Raji (cell line): ENCODE results near the gene FRY.

Experiments used
- POLR2A ChIP-seq: IDR thresholded peaks from 2 replicates; pipeline ENCODE4 v1.6.1; 2011; ENCODE audit warnings: low read depth, low read length, control low read depth; ENCODE audit not compliant: insufficient read depth

FRY gene

GRCh38 chr13:32033744-32034143 lies 2.2 kb downstream of the FRY start:
- TF ChIP-seq POLR2A: no peak

- TF ChIP-seq POLR2A: no peak
These were observed 4.1 kb downstream of the FRY start for GRCh38 chr13:32035716-32036115.

DNA sequence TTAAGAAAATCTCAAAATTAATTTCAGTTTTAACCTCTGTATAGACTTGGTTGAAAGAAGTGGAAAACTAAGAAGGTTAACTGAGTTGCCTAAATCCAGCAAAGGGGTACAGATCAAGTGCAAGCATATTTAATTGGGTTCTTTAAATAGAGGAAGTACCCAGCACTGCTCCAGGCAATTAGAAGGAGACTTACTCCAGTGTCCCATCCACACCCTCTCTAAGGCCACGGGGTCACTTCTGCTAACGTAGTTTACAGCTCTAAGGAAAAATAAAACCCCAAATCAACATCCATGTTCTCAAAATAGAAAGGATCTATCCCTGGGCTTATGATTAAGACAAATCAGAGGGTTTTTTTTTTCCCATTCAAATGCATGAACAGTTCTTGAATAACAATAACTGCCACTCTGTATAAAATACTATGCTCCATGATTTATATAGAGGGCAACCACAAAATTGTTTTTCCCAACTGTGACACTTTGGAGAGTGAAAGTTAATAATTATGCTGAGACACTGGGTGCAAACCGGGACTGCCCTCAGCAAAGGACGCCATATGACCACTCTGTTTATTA lies 4.6 kb downstream of the FRY start:
- TF ChIP-seq POLR2A: no peak

GRCh38 chr13:32036757-32037156 lies 5.2 kb downstream of the FRY start:
- no peak for TF ChIP-seq POLR2A

DNA sequence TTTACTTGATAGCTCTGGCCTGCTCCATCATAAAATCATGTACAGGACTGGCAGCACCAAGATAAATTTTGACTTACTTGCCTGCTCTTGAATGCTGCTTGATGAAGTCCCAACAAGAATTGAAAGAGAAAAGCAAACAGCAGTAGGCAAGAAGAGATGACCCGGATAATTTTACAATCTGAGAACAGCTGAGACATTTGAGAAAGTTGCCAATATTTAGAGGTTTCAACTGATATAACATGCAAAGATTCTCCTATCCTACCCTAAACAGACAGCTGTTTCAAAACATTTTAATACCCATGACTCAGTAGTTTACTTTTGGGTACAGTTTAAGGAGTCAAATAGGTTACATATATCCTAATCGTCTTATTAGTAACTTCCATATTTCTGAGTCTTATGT lies 5.9 kb downstream of the FRY start:
- no peak for TF ChIP-seq POLR2A

DNA sequence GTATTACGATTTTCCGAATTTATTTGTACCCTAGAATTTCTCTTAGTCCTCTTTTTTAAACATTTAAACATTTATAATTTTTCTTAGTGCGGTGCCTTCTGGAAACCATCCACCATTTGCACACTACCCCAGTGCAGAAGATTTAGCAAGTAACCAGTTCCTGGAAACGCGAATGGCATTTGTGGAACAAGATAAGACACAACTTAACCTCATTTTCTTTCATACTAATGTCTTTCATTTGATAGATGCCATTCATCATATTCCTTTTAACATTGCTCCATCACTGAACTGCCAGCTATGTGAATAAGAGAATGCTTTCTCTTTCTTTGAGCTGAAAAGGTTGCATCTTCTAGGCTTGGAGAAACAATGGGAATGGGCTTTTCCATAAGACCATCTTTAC lies 6.8 kb downstream of the FRY start:
- no peak for TF ChIP-seq POLR2A

DNA sequence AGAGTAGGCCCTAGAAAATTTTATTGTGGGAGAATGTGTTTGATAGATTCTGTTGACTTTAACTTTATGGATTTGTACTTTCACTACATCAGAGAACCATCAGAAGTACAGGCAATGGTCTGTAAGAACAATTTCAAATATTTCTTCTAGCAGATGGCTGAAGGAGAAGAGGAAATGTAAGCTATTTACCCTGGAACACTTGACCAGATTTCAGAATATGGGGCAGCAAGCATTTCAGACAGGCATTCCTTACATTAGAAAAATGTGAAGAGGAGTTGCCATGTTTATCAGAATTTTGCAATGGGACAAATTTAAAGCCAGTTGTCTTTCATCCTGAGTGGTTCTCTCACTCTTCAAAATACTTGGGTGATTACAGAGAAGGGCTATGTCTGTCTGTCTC lies 7.5 kb downstream of the FRY start:
- no peak for TF ChIP-seq POLR2A

DNA sequence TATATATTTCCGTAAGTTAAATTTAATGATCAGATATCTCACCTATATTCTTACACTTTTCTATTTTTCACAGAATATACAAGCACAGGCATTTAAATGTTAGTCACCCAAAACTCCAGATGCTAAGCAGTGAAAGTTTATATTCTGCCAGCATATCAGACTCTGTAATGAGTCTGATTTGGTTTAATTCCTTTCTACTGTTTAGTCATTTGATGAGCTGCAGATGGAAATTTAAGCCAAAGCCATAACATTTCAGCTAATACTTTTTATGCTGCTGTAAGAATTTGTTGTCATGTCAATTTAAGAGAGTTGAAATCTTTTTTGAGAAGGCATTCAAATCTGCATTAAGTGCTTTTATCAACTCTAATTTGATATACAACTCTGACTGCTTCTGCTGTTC lies 8.0 kb downstream of the FRY start:
- TF ChIP-seq POLR2A: no peak

GRCh38 chr13:32040052-32040642 lies 8.6 kb downstream of the FRY start:
- TF ChIP-seq POLR2A: no peak

GRCh38 chr13:32040689-32041088 lies 9.1 kb downstream of the FRY start:
- TF ChIP-seq POLR2A: no peak

- no peak for TF ChIP-seq POLR2A
These were observed 9.9 kb downstream of the FRY start for GRCh38 chr13:32041429-32041828.

GRCh38 chr13:32042551-32042950 lies 11.0 kb downstream of the FRY start:
- TF ChIP-seq POLR2A: no peak

DNA sequence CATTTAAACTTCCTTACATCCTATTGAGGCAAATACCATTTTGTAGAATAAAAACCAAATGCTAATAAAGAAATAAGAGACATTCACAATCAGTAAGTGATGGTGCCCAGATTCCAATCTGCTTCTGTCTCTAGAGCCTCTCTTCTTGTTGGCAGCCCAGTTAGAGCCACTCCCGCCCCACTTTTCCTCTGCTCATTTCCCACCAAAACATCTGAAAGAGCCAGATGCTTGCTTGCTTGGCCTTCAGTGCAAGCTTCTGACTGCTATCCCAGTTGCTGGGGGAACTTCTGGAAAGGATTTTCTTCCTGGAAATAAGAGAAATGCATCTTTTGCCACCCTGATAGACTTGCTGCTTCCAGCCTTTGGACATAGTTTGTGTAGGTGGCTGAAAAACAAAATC lies 12.9 kb downstream of the FRY start:
- no peak for TF ChIP-seq POLR2A

DNA sequence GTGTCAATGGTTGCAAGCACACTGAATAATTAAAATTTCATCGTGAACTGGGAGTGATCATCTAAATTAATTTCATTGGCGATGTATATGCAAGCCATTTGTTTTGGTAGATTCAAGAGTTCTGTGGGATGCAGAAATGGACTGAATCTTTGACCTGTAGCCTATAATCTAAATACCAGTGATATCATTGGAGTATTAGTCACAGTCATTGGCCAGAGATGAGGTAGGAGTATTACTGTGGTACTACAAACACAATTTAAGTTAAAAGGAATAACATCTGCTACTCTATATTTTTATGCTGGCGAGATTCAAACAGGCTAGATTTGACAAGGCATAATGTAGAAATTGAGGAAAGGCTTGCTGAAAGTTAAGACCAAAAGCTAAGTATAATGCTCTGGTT lies 14.0 kb downstream of the FRY start:
- no peak for TF ChIP-seq POLR2A

GRCh38 chr13:32045982-32046785 lies 14.6 kb downstream of the FRY start:
- TF ChIP-seq POLR2A: no peak

DNA sequence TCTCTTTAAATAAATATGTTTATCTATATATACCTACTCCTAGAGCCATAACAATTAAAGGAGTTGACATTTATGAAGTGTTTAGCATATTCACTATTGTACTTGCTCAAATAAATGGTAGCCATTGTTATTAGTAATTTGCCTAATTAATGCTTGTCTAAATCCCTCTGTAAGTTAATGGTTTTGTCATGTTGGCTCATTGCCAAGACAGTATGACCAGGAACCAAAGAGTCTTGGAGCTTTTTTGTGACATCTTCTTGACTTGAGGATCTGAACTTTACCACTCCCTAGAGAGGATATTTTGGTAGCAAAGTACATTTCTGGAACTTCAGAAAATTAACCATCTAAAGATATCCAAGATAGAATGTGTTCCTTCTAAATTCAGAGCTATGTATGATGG lies 15.5 kb downstream of the FRY start:
- TF ChIP-seq POLR2A: no peak
